HepG2 (cell line): ENCODE results near the gene C20orf144. TPM values are rescaled to one million over a fixed set of nuclear protein-coding genes. Genes with fewer than 3 reads are reported as not detected.
A peak's percentile ranks its signal among the peaks of the same experiment; 100 is the strongest.

Experiments
- AGO2 ChIP-seq: fragments of 200-400 bp; formaldehyde crosslinking; optimal IDR thresholded peaks from 2 replicates; pipeline ENCODE3; 2017; ENCODE audit warnings: mild to moderate bottlenecking, low read depth, low read length, moderate library complexity
- CSRNP1 ChIP-seq: sonication (generic); formaldehyde crosslinking; IDR thresholded peaks from 2 replicates; pipeline ENCODE4 v1.8.1; 2023; ENCODE audit warnings: mild to moderate bottlenecking, missing genetic modification reagents
- EP300 ChIP-seq, 3 experiments: sonication (generic) in 1 of 3; formaldehyde crosslinking in 1 of 3; IDR thresholded peaks; 2 replicates each; pipeline versions ENCODE4 v1.5.1 to v1.6.1; 2011 to 2020; ENCODE audit warnings: low read depth in 2 of 3, low read length in 2 of 3, borderline replicate concordance in 1 of 3, improper control_type of control experiment in 1 of 3, mild to moderate bottlenecking in 1 of 3, missing genetic modification reagents in 1 of 3, moderate library complexity in 1 of 3
- FUBP1 ChIP-seq: sonication (generic); formaldehyde crosslinking; IDR thresholded peaks from 2 replicates; pipeline ENCODE4 v1.5.1; 2020; ENCODE audit warnings: missing genetic modification reagents, mild to moderate bottlenecking, borderline replicate concordance
- GLI4 ChIP-seq: sonication (generic); formaldehyde crosslinking; IDR thresholded peaks from 2 replicates; pipeline ENCODE4 v1.5.1; 2020; ENCODE audit warnings: missing genetic modification reagents, mild to moderate bottlenecking, moderate library complexity, borderline replicate concordance
- MTA1 ChIP-seq: sonication (generic); formaldehyde crosslinking; IDR thresholded peaks from 2 replicates; pipeline ENCODE4 v1.4.0; 2020; ENCODE audit warnings: missing genetic modification reagents, mild to moderate bottlenecking, borderline replicate concordance
- NCOR1 ChIP-seq: fragments of 200-600 bp; sonication (generic); IDR thresholded peaks from 2 replicates; pipeline ENCODE4 v1.7.0; 2017; ENCODE audit warnings: antibody characterized with exemption, low read length, borderline replicate concordance
- ONECUT2 ChIP-seq: sonication (generic); formaldehyde crosslinking; IDR thresholded peaks from 2 replicates; pipeline ENCODE4 v1.4.0; 2020; ENCODE audit warnings: missing genetic modification reagents
- PAF1 ChIP-seq: IDR thresholded peaks from 2 replicates; pipeline ENCODE4 v1.6.1; 2016; ENCODE audit warnings: missing genetic modification reagents, missing compliant biosample characterization
- POGZ ChIP-seq: sonication (generic); formaldehyde crosslinking; IDR thresholded peaks from 2 replicates; pipeline ENCODE4 v1.4.0; 2020; ENCODE audit warnings: mild to moderate bottlenecking, missing genetic modification reagents
- REPIN1 ChIP-seq: sonication (generic); formaldehyde crosslinking; IDR thresholded peaks from 2 replicates; pipeline ENCODE4 v1.8.0; 2022; ENCODE audit warnings: missing genetic modification reagents, low read depth, mild to moderate bottlenecking, borderline replicate concordance
- THAP8 ChIP-seq: sonication (generic); formaldehyde crosslinking; IDR thresholded peaks from 2 replicates; pipeline ENCODE4 v1.5.1; 2020; ENCODE audit warnings: missing genetic modification reagents, mild to moderate bottlenecking, borderline replicate concordance
- THRA ChIP-seq: sonication (generic); formaldehyde crosslinking; IDR thresholded peaks from 2 replicates; pipeline ENCODE4 v1.4.0; 2020; ENCODE audit warnings: missing genetic modification reagents, borderline replicate concordance
- ZFP36L2 ChIP-seq: sonication (generic); formaldehyde crosslinking; IDR thresholded peaks from 2 replicates; pipeline ENCODE4 v1.4.0; 2020; ENCODE audit warnings: missing genetic modification reagents
- ZNF281 ChIP-seq: sonication (generic); formaldehyde crosslinking; IDR thresholded peaks from 2 replicates; pipeline ENCODE4 v1.4.0; 2020; ENCODE audit warnings: missing genetic modification reagents, borderline replicate concordance
- ZNF432 ChIP-seq: sonication (generic); formaldehyde crosslinking; IDR thresholded peaks from 2 replicates; pipeline ENCODE4 v1.5.0; 2020; ENCODE audit warnings: missing genetic modification reagents, mild to moderate bottlenecking, borderline replicate concordance
- ZNF567 ChIP-seq: sonication (generic); formaldehyde crosslinking; IDR thresholded peaks from 2 replicates; pipeline ENCODE4 v1.8.1; 2023; ENCODE audit warnings: mild to moderate bottlenecking, missing genetic modification reagents, borderline replicate concordance
- ZNF572 ChIP-seq: sonication (generic); formaldehyde crosslinking; IDR thresholded peaks from 2 replicates; pipeline ENCODE4 v1.5.1; 2020; ENCODE audit warnings: mild to moderate bottlenecking, missing genetic modification reagents
- ZNF768 ChIP-seq: sonication (generic); formaldehyde crosslinking; IDR thresholded peaks from 2 replicates; pipeline ENCODE4 v1.4.0; 2020; ENCODE audit warnings: missing genetic modification reagents
- polyA plus RNA-seq, 8 experiments: library from polyadenylated mRNA; depleted of rRNA in 3 of 8; stranded (reverse) in 7 of 8; unstranded in 1 of 8; fragments of >200 nt; fragmentation: Illumina TruSeq in 4 of 8; extraction: Trizol in 4 of 8; gene quantifications; 2 replicates each; pipeline versions ENCODE4 v1.2.1 to v1.2.3, GENCODE V29; 2011 to 2016; ENCODE audit warnings: low read depth in 4 of 8, missing spikeins in 1 of 8, mixed read lengths in 1 of 8; ENCODE audit not compliant: insufficient read depth in 1 of 8
- total RNA-seq, 5 experiments: library from RNA; depleted of rRNA; stranded (reverse); fragments of >200 nt; fragmentation: Illumina TruSeq; extraction: Trizol; gene quantifications; 2 replicates each; pipeline ENCODE4 v1.2.3, GENCODE V29; 2016; ENCODE audit warnings: low read depth in 1 of 5

Gene C20orf144
- total and polyA plus RNA-seq, 2 of the 13 experiments (the other 11 are each of a cell fraction or from before 2014, with no cell fraction given) = 0.09 to 0.16 TPM

- TF ChIP-seq ZNF281 (CRISPR knock-in tag) = no peak
- peak; percentile 88 for TF ChIP-seq AGO2
- TF ChIP-seq MTA1 (CRISPR knock-in tag) = no peak
- no peak; the same call in 1 of the 2 replicates for TF ChIP-seq REPIN1 (CRISPR knock-in tag)
- TF ChIP-seq GLI4 (CRISPR knock-in tag) = no peak
- TF ChIP-seq NCOR1 = no peak
- TF ChIP-seq THAP8 (CRISPR knock-in tag) = no peak
- no peak for TF ChIP-seq THRA (CRISPR knock-in tag)
- TF ChIP-seq EP300 (IDR thresholded peaks at IDR 0.05; ENCODE audit: low read depth in 2 of 2, low read length in 2 of 2) = no peak
- TF ChIP-seq EP300 (CRISPR knock-in tag; IDR thresholded peaks at IDR 0.05; ENCODE audit: borderline replicate concordance) = peak; percentile 10; the same call in 1 of the 2 replicates
- 0 out of 2 replicates have a peak, but pooled peaks have one; percentile 38 for TF ChIP-seq ZNF567
- no peak for TF ChIP-seq ZNF432
- no peak for TF ChIP-seq ONECUT2
- peak; percentile 86 for TF ChIP-seq CSRNP1 (CRISPR knock-in tag)
- peak; percentile 34; the same call in 1 of the 2 replicates for TF ChIP-seq ZNF768 (CRISPR knock-in tag)
- no peak for TF ChIP-seq FUBP1 (CRISPR knock-in tag)
- TF ChIP-seq PAF1 (CRISPR knock-in tag) = 0 out of 2 replicates have a peak, but pooled peaks have one; percentile 28
- TF ChIP-seq POGZ (CRISPR knock-in tag) = no peak
- TF ChIP-seq ZNF572 (CRISPR knock-in tag) = 0 out of 2 replicates have a peak, but pooled peaks have one; percentile 17
- no peak for TF ChIP-seq ZFP36L2 (CRISPR knock-in tag)
Measured at GRCh38 chr20:33653900-33654596, 8.1 kb upstream of the C20orf144 start (continued).
